Esophagus squamous epithelium (tissue), 4 donors: ENCODE results near the gene STK38.

Experiments
- POLR2A ChIP-seq, 4 donors: fragments of 450-650 bp; IDR thresholded peaks; one replicate each; pipeline ENCODE4 v1.6.1; 2017; ENCODE audit warnings: antibody characterized with exemption in 4 of 4, mild to moderate bottlenecking in 4 of 4, moderate library complexity in 3 of 4
- TF ChIP-seq, protein P1 (sequence below), 6 experiments: fragments of 450-650 bp in 4 of 6; fragments of 200-600 bp in 2 of 6; sonication (generic) in 2 of 6; IDR thresholded peaks; one replicate each; pipeline ENCODE4 v1.5.1; 2016 to 2019; ENCODE audit warnings: antibody characterized with exemption in 6 of 6, mild to moderate bottlenecking in 4 of 6, moderate library complexity in 4 of 6

GRCh38 chr6:36570264-36570663 lies 23.0 kb upstream of the STK38 start:
- TF ChIP-seq, protein P1, sequence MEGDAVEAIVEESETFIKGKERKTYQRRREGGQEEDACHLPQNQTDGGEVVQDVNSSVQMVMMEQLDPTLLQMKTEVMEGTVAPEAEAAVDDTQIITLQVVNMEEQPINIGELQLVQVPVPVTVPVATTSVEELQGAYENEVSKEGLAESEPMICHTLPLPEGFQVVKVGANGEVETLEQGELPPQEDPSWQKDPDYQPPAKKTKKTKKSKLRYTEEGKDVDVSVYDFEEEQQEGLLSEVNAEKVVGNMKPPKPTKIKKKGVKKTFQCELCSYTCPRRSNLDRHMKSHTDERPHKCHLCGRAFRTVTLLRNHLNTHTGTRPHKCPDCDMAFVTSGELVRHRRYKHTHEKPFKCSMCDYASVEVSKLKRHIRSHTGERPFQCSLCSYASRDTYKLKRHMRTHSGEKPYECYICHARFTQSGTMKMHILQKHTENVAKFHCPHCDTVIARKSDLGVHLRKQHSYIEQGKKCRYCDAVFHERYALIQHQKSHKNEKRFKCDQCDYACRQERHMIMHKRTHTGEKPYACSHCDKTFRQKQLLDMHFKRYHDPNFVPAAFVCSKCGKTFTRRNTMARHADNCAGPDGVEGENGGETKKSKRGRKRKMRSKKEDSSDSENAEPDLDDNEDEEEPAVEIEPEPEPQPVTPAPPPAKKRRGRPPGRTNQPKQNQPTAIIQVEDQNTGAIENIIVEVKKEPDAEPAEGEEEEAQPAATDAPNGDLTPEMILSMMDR (IDR thresholded peaks at IDR 0.05) = no peak
- TF ChIP-seq POLR2A (IDR thresholded peaks at IDR 0.05) = no peak
